ENCODE measurements around the gene STPG2. TPM values are rescaled to one million over a fixed set of nuclear protein-coding genes. Genes with fewer than 3 reads are reported as not detected.

STPG2 gene
- under 1 TPM in 3 of 4 donors, not detected in 1; 0.26 to 0.74 (median 0.40) TPM for total RNA-seq
- not detected for polyA plus RNA-seq
- long read RNA-seq, donor 1: 0 reads
- long read RNA-seq, donor 2: 0 reads
- long read RNA-seq, donor 3: 0 reads
- long read RNA-seq, donor 4: 0 reads

DNA sequence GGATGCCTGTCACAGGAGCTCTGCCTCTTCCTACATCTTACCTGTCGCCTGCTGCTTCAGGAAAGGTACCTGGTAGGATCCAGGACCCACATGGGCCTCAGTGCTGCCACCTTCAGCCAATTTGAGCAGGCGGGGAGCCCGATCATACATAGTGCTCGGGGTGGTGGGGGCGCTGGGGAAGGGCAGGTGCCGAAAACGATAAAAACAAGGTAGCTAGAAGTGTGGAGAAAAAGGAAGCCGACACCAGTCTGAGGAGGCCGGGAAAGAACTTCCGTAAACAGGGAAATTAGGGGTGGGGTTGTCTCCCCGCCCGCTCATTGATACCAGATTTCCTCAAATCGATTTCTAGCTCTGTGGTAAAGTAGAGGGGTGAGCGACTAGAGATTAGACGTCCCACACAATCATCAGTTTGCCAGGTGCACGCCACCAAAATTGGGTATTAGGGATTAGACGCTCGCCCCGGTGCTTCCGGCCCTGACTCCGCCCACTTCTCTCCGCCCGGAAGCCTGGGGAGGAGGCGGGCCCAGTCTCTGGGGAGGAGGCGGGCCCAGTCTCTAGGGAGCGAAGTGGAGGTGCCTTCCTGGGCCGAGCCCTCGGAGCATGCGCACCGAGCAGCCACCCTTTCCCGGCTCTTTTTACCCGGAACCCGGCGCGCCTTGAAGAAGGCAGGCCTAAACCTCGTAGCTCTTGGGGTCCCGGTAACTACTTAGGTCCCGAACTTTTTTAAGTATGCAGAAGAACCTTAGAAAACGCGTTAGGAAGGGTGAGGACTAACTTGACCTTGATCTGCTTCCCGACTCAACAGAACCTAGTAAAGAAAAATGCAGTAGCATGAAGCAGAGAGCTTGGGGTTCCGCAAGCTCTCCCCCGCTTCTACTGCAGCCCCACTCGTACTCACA, at the start of gene STPG2:
Gene STPG2, minus strand, starts transcription at position 476 of the 899 bp plus-strand sequence.
- H3K9me3 ChIP-seq (ENCODE audit: control insufficient read depth, low read length): no peaks in the 10 kb centered on the region
- H3K4me3 ChIP-seq (ENCODE audit: low read length): peak within 1 kb of the TSS; percentile 62
- H3K27me3 ChIP-seq (ENCODE audit: control insufficient read depth, insufficient read depth): no peaks in the 10 kb centered on the region
- DNase-seq (peak; percentile 93 to 97 (median 96)), ATAC-seq (peak; percentile 100)
- intact Hi-C loops (cut with DNase I): no loop called here
- peak within 1 kb of the TSS; percentile 73 for H3K27ac ChIP-seq (ENCODE audit: low read length)
- 7% methylated on average over 44 of the region's 44 CpGs for WGBS
- H3K4me1 ChIP-seq (ENCODE audit: control insufficient read depth, insufficient read depth, low read length): no peaks in the 10 kb centered on the region

DNA sequence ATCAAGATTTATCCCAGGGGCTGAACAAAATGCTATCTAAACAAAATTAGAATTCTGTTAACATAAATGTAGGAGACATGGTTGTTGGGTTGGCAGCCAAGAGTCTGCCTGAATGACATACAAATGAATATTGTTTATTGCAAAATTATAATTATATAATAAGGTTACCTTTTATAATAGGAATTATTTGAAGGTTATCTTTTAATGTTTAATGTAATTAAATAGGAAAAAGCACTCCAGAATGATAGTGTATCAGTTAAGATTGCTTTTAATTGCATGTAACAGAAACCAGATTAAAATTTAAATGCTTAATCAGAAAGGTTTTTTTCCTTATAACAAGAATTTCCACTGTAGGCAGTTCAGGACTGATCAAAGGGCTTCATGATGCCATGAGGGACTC, 42.0 kb upstream of the STPG2 start:
- intact Hi-C loops (cut with DNase I): no loop called here
- DNase-seq: no peak
- H3K27ac ChIP-seq (ENCODE audit: low read length): no peak overlapping the region

GRCh38 chr4:98181809-98182208, 38.5 kb upstream of the STPG2 start:
- intact Hi-C loops (cut with DNase I): no loop called here
- DNase-seq (no peak), ATAC-seq (no peak)
- WGBS: 54% methylated on average over 3 of the region's 3 CpGs
- no peak overlapping the region for H3K27ac ChIP-seq (ENCODE audit: low read length)
- H3K27me3 ChIP-seq (ENCODE audit: control insufficient read depth, insufficient read depth): no peaks in the 10 kb centered on the region
- no peak overlapping the region for H3K4me3 ChIP-seq (ENCODE audit: low read length)
- no peaks in the 10 kb centered on the region for H3K9me3 ChIP-seq (ENCODE audit: control insufficient read depth, low read length)
- H3K4me1 ChIP-seq (ENCODE audit: control insufficient read depth, insufficient read depth, low read length): no peaks in the 10 kb centered on the region

More for the DNA sequence above, 42.0 kb upstream of the STPG2 start:
- H3K4me3 ChIP-seq (ENCODE audit: low read length): no peak overlapping the region
- H3K9me3 ChIP-seq (ENCODE audit: control insufficient read depth, low read length): no peaks in the 10 kb centered on the region
- H3K27me3 ChIP-seq (ENCODE audit: control insufficient read depth, insufficient read depth): no peaks in the 10 kb centered on the region
- ATAC-seq: no peak
- no peaks in the 10 kb centered on the region for H3K4me1 ChIP-seq (ENCODE audit: control insufficient read depth, insufficient read depth, low read length)

DNA sequence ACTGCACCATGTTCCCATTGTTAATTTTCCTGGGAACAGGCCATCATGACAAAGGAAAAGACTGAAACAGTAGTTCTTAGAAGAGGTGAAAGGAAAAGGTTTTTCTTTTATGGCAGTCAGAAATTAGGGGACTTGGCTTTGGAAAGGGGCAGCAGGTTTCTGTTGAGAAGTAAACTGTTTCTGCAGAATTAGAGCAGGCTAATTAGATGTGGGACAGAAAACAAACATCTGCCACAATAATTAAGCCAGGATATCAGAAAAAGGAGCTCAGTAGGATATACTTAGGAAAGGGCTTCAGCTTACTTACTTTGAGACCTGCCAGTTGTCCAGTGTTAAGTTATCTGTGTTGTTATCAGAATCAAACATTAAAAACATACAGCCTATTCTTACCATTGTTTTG, 36.7 kb upstream of the STPG2 start:
- no peaks in the 10 kb centered on the region for H3K9me3 ChIP-seq (ENCODE audit: control insufficient read depth, low read length)
- no peak overlapping the region for H3K4me3 ChIP-seq (ENCODE audit: low read length)
- H3K4me1 ChIP-seq (ENCODE audit: control insufficient read depth, insufficient read depth, low read length): no peaks in the 10 kb centered on the region
- DNase-seq: no peak
- no peak for ATAC-seq
- H3K27me3 ChIP-seq (ENCODE audit: control insufficient read depth, insufficient read depth): no peaks in the 10 kb centered on the region
- no peak overlapping the region for H3K27ac ChIP-seq (ENCODE audit: low read length)
- intact Hi-C loops (cut with DNase I): no loop called here

DNA sequence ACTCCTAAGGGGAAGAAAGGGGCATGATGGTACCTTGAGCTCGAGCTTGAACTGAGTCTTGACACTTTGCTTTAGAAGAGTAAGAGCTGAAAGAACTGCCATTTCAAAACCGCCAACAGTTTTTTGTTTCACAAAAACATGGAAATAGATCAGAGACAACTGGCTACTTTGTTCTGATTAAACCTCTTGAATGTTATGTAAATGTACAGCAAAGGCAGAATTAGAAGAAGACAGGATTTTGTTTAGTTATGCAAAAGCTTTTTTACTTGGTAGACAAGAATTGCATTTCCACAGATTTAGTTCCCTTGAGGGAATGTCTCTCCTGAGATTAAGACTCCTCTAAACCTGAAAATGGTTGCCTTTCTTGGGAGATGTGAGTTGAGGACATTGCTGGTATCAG, 33.3 kb upstream of the STPG2 start:
- Histone ChIP-seq H3K27ac (ENCODE audit: low read length) (no peak overlapping the region), H3K27me3 (ENCODE audit: control insufficient read depth, insufficient read depth) (no peaks in the 10 kb centered on the region), H3K4me1 (ENCODE audit: control insufficient read depth, insufficient read depth, low read length) (no peaks in the 10 kb centered on the region), H3K4me3 (ENCODE audit: low read length) (no peak overlapping the region), H3K9me3 (ENCODE audit: control insufficient read depth, low read length) (no peaks in the 10 kb centered on the region)
- 75% methylated on average over 2 of the region's 2 CpGs for WGBS
- no peak for DNase-seq
- no peak for ATAC-seq
- intact Hi-C loops (cut with DNase I): no loop called here

DNA sequence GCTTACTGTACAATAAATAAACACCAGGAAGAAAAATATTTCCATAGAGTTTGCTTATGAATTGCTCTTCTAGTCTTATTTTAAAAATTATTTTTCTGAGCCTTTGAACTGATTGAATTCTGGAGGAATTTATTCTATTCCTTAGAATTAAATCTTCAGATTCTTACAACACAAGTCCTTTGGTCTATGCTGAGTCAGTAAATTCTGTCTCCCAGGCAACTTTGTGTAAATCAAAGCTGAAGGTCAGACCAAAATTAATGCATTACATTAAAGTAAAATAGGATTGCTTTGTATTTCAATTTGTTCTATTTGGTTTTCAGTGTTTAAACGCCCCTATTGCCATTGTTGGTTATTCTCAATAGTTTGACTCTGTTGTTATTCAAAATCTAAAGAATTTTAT, 26.8 kb upstream of the STPG2 start:
- no peak overlapping the region for H3K27ac ChIP-seq (ENCODE audit: low read length)
- no peaks in the 10 kb centered on the region for H3K9me3 ChIP-seq (ENCODE audit: control insufficient read depth, low read length)
- H3K4me3 ChIP-seq (ENCODE audit: low read length): no peak overlapping the region
- H3K4me1 ChIP-seq (ENCODE audit: control insufficient read depth, insufficient read depth, low read length): peaks cover 4% of the 10 kb centered on the region
- DNase-seq (no peak), ATAC-seq (no peak)
- WGBS: 55% methylated on average over 1 of the region's 1 CpG
- intact Hi-C loops (cut with DNase I): no loop called here
- H3K27me3 ChIP-seq (ENCODE audit: control insufficient read depth, insufficient read depth): no peaks in the 10 kb centered on the region

DNA sequence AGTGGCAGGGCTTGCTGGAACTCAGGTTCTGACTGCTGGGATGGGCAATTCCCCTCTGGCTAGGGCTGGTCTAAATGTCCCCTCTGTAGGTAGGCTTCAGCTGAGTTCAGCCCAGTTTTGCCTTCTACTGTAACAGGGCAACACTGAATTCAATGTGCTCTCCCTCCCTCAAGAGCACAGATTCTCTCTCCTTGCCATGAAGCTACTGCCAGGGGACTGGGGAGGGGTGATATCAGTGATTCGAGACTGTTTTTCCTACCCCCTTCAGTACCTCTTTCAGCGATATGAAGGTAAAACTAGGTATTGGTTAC, 23.4 kb upstream of the STPG2 start:
- DNase-seq (no peak), ATAC-seq (no peak)
- no peaks in the 10 kb centered on the region for H3K27me3 ChIP-seq (ENCODE audit: control insufficient read depth, insufficient read depth)
- H3K27ac ChIP-seq (ENCODE audit: low read length): no peak overlapping the region
- peaks cover 4% of the 10 kb centered on the region for H3K4me1 ChIP-seq (ENCODE audit: control insufficient read depth, insufficient read depth, low read length)
- H3K4me3 ChIP-seq (ENCODE audit: low read length): no peak overlapping the region
- no peaks in the 10 kb centered on the region for H3K9me3 ChIP-seq (ENCODE audit: control insufficient read depth, low read length)
- intact Hi-C loops (cut with DNase I): no loop called here
- 77% methylated on average over 2 of the region's 2 CpGs for WGBS

DNA sequence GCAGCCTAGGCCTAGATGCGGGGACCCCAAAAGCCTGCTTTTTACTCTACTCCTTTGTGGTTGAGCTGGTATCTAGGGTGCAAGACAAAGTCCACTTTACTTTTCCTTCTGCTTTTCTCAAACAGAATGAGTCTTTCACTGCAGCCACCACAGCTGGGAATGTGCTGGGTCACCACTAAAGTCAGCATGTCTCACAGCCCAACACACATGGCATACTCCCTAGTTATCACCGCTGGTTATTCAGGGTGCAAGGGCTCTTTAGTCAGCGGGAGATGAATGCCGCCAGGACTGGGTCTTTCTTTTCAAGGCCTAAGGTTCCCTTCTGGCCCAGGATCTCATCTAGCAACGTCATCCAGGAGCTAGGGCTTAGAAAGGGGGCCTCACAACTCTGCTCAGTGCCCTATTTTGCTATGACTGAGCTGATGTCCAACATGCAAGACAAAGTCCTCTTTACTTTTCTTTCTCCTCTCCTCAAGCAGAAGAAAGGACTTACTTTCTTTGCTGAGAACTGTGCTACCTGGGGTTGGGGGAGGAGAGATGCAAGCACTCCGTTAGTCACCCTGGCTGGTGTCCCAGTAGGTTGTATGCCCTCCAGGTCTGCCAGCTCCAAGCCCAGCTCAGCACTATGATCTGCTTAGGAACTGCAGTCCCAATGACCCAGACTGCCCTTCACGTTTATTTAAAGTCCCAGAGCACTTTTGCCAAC, 22.9 kb upstream of the STPG2 start:
- intact Hi-C loops (cut with DNase I): no loop called here
- peak; percentile 15 to 60 (median 60) for DNase-seq
- no peak overlapping the region for H3K4me3 ChIP-seq (ENCODE audit: low read length)
- H3K9me3 ChIP-seq (ENCODE audit: control insufficient read depth, low read length): no peaks in the 10 kb centered on the region
- H3K27ac ChIP-seq (ENCODE audit: low read length): no peak overlapping the region
- H3K4me1 ChIP-seq (ENCODE audit: control insufficient read depth, insufficient read depth, low read length): peaks cover 4% of the 10 kb centered on the region
- peak; percentile 75 to 87 for ATAC-seq
- 78% methylated on average over 7 of the region's 7 CpGs for WGBS
- H3K27me3 ChIP-seq (ENCODE audit: control insufficient read depth, insufficient read depth): no peaks in the 10 kb centered on the region

DNA sequence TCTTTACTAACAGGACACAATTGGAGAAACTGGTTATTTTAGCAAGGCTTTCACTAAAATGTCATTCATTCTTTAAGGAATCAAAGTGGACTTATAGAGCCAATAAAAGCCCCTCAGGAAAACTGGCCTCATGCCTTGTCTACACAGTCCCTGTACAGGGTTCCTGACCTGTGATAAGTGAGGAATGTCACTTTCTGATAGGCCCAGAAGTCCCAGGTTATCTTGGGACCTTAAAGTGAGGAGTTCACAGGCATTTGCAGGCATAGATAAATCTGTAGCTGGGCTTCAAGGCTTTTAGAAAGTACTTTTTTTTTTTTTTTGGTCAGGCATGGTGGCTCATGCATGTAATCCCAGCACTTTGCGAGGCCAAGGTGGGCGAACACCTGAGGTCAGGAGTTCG, 19.4 kb upstream of the STPG2 start:
- Histone ChIP-seq H3K27me3 (ENCODE audit: control insufficient read depth, insufficient read depth) (no peaks in the 10 kb centered on the region), H3K9me3 (ENCODE audit: control insufficient read depth, low read length) (no peaks in the 10 kb centered on the region), H3K27ac (ENCODE audit: low read length) (no peak overlapping the region), H3K4me3 (ENCODE audit: low read length) (no peak overlapping the region), H3K4me1 (ENCODE audit: control insufficient read depth, insufficient read depth, low read length) (peaks cover 4% of the 10 kb centered on the region)
- DNase-seq (no peak), ATAC-seq (no peak)
- intact Hi-C loops (cut with DNase I): no loop called here
- 70% methylated on average over 3 of the region's 3 CpGs for WGBS

DNA sequence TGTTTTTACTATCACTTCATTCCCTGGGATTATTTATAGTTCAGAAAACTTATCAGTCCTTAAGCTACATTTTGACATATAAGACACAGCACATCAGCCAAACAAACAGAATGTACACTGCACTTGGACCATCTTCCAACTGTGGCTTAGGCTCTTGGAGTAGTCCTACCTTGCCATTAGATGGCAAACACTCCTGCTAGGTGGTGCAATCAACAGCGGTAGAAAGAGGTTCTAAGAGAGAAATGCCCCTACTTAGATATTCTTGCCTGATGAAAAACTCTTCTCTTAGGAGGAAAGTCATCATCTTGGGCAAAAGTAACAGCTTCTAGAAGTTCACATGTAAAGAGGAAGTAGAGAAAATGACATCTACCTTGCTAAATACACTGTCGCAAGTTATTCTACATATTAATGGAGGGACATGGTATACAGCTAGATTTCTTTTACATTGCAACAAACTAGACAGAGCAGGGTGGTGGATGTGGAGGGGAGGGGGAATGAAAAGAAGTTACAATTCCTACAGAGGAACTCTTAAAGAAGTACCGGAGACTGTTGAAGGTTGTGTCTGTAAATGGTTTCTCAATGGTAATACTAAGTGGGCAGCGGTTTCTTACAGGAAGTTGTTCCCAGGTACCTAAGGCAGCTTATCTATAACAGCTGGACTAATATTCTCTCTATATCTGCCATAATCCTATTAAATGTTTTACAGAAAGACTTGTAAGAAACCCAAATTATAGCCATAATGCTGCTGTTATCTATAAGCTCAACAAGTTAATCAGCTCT, 8.1 kb upstream of the STPG2 start:
- no peak for DNase-seq
- WGBS: 67% methylated on average over 4 of the region's 4 CpGs
- intact Hi-C loops (cut with DNase I): no loop called here
- H3K4me3 ChIP-seq (ENCODE audit: low read length): no peak overlapping the region
- H3K9me3 ChIP-seq (ENCODE audit: control insufficient read depth, low read length): no peaks in the 10 kb centered on the region
- no peaks in the 10 kb centered on the region for H3K27me3 ChIP-seq (ENCODE audit: control insufficient read depth, insufficient read depth)
- H3K4me1 ChIP-seq (ENCODE audit: control insufficient read depth, insufficient read depth, low read length): no peaks in the 10 kb centered on the region
- ATAC-seq: no peak
- H3K27ac ChIP-seq (ENCODE audit: low read length): no peak overlapping the region

Measured in right cardiac atrium (tissue), 5 donors.